Endothelial cell of umbilical vein (primary cell): ENCODE measurements around the gene TEX19. TPM values are rescaled to one million over a fixed set of nuclear protein-coding genes. Genes with fewer than 3 reads are reported as not detected.

Experiments
- BruUV-seq: library from RNA; stranded (reverse); fragments of 400-500 nt; replicated peaks from 2 replicates; lab custom pipeline; 2021; lab: Mats Ljungman, UMichigan
- CTCF ChIA-PET: fragments of 300-600, 350-600 bp; sonication (Branson Sonifier 250); formaldehyde crosslinking; loops from one replicate; lab custom pipeline; 2021; ENCODE audit warnings: antibody characterized with exemption, inconsistent platforms; lab: Charles Lee
- POLR2A ChIA-PET: fragments of 300-600, 350-600 bp; sonication (Branson Sonifier 250); formaldehyde crosslinking; loops from one replicate; lab custom pipeline; 2021; ENCODE audit warnings: antibody characterized with exemption, inconsistent platforms; lab: Charles Lee
- DNase-seq: peaks from one replicate; pipeline ENCODE4 v3.0.0-alpha.2; 2011; ENCODE audit warnings: low read depth, low spot score
- FAIRE-seq: peaks from 2 replicates; lab custom pipeline; 2011; peaks lifted over from hg19 to GRCh38; lab: Jason Lieb, UNC
- H2AFZ ChIP-seq: 2 replicates; pipeline ENCODE4 v1.6.0; 2012; ENCODE audit warnings: low read depth, low read length, control low read depth, inconsistent platforms
- H3K27ac ChIP-seq: 2 replicates; pipeline ENCODE4 v1.5.1; 2011; ENCODE audit warnings: low read depth, mild to moderate bottlenecking, control low read depth, low read length, moderate library complexity; ENCODE audit not compliant: insufficient read depth
- H3K27me3 ChIP-seq, 2 experiments: 2 replicates each; pipeline versions ENCODE4 v1.6.0 to v1.6.1; 2011; ENCODE audit warnings: low read length in 2 of 2, mixed read lengths in 1 of 2; ENCODE audit not compliant: control insufficient read depth in 2 of 2, insufficient read depth in 2 of 2
- H3K36me3 ChIP-seq, 2 experiments: 2 replicates in 1 of 2; 3 replicates in 1 of 2; pipeline ENCODE4 v1.5.1; 2011; ENCODE audit warnings: low read length in 2 of 2, mild to moderate bottlenecking in 1 of 2, moderate library complexity in 1 of 2; ENCODE audit not compliant: control insufficient read depth in 2 of 2, insufficient read depth in 2 of 2; ENCODE audit errors: extremely low read depth in 1 of 2
- H3K4me1 ChIP-seq: 3 replicates; pipeline ENCODE4 v1.5.1; 2011; ENCODE audit warnings: mild to moderate bottlenecking, low read length; ENCODE audit not compliant: control insufficient read depth, insufficient read depth; ENCODE audit errors: extremely low read depth
- H3K4me2 ChIP-seq: 2 replicates; pipeline ENCODE4 v1.6.1; 2011; ENCODE audit warnings: low read length, control low read depth, mixed read lengths; ENCODE audit not compliant: insufficient read depth
- H3K4me3 ChIP-seq, 3 experiments: fragments of 200-600 bp in 1 of 3; sonication (generic), shearing (Covaris generic) in 1 of 3; replicated peaks in 1 of 3; 2 replicates each; pipeline ENCODE4 v1.5.1; 2011 to 2016; ENCODE audit warnings: control low read depth in 3 of 3, low read length in 3 of 3, mild to moderate bottlenecking in 2 of 3, inconsistent platforms in 1 of 3, low read depth in 1 of 3, moderate library complexity in 1 of 3; ENCODE audit not compliant: insufficient read depth in 1 of 3
- H3K79me2 ChIP-seq: 2 replicates; pipeline ENCODE4 v1.6.0; 2012; ENCODE audit warnings: low read length, inconsistent platforms; ENCODE audit not compliant: control insufficient read depth, insufficient read depth
- H3K9ac ChIP-seq: replicated peaks from 2 replicates; pipeline ENCODE3; 2011; ENCODE audit warnings: low read length, control low read depth; ENCODE audit not compliant: insufficient read depth; ENCODE audit errors: extremely low read depth
- H3K9me1 ChIP-seq: replicated peaks from 3 replicates; pipeline ENCODE4 v1.6.0; 2011; ENCODE audit warnings: mild to moderate bottlenecking, low read length; ENCODE audit not compliant: control insufficient read depth, insufficient read depth; ENCODE audit errors: extremely low read depth
- H3K9me3 ChIP-seq: replicated peaks from 2 replicates; pipeline ENCODE4 v1.5.1; 2012; ENCODE audit warnings: low read length, inconsistent platforms; ENCODE audit not compliant: control insufficient read depth, insufficient read depth
- H4K20me1 ChIP-seq: replicated peaks from 2 replicates; pipeline ENCODE3; 2011; ENCODE audit warnings: mild to moderate bottlenecking, low read length; ENCODE audit not compliant: control insufficient read depth, insufficient read depth; ENCODE audit errors: extremely low read depth
- CTCF ChIP-seq, 2 donors: IDR thresholded peaks; 1 replicate in 1 of 2; 2 replicates in 1 of 2; pipeline ENCODE4 v1.5.1; 2011; ENCODE audit warnings: low read length in 2 of 2, mild to moderate bottlenecking in 2 of 2, moderate library complexity in 2 of 2, control low read depth in 1 of 2, inconsistent platforms in 1 of 2, low read depth in 1 of 2; ENCODE audit not compliant: insufficient read depth in 1 of 2; ENCODE audit errors: extremely low read depth in 1 of 2
- EZH2 ChIP-seq: IDR thresholded peaks from 2 replicates; pipeline ENCODE4 v1.6.1; 2012; ENCODE audit warnings: borderline replicate concordance, low read depth, mild to moderate bottlenecking, moderate library complexity, low read length, inconsistent platforms; ENCODE audit not compliant: severe bottlenecking
- FOS ChIP-seq: IDR thresholded peaks from 2 replicates; pipeline ENCODE4 v1.6.1; 2011; ENCODE audit warnings: mild to moderate bottlenecking, low read length, moderate library complexity, borderline replicate concordance; ENCODE audit not compliant: insufficient read depth
- GATA2 ChIP-seq: IDR thresholded peaks from 2 replicates; pipeline ENCODE4 v1.7.0; 2011; ENCODE audit warnings: low read depth, mild to moderate bottlenecking, moderate library complexity, mixed read lengths, low read length; ENCODE audit not compliant: insufficient read length, insufficient read depth
- JUN ChIP-seq: IDR thresholded peaks from 2 replicates; pipeline ENCODE4 v1.6.1; 2011; ENCODE audit warnings: borderline replicate concordance, low read depth; ENCODE audit not compliant: insufficient read length, insufficient read depth
- MAX ChIP-seq: IDR thresholded peaks from 2 replicates; pipeline ENCODE4 v1.6.1; 2011; ENCODE audit not compliant: insufficient read depth, insufficient read length
- MYC ChIP-seq: IDR thresholded peaks from one replicate; pipeline ENCODE4 v1.6.1; 2011; ENCODE audit warnings: mild to moderate bottlenecking, low read depth, low read length
- POLR2A ChIP-seq: IDR thresholded peaks from 2 replicates; pipeline ENCODE4 v1.6.1; 2012; ENCODE audit warnings: low read depth, mild to moderate bottlenecking, control low read depth, low read length
- POLR2AphosphoS5 ChIP-seq: IDR thresholded peaks from 2 replicates; pipeline ENCODE4 v1.6.1; 2012; ENCODE audit warnings: low read depth, mild to moderate bottlenecking, control low read depth, low read length, moderate library complexity; ENCODE audit not compliant: insufficient read depth
- dilution Hi-C: fragments of 300-500 bp; cut with MboI; formaldehyde crosslinking; loops from one replicate; pipeline ENCODE4 v1.15.0; 2019; ENCODE audit warnings: low sequenced_read_pairs; ENCODE audit not compliant: extremely low pct_ligation_motif_present
- intact Hi-C: fragments of 100-400 bp; cut with micrococcal nuclease; formaldehyde crosslinking; loops from one replicate; pipeline ENCODE4 v1.10.0; 2022
- polyA plus RNA-seq, 4 experiments: library from polyadenylated mRNA; depleted of rRNA in 3 of 4; stranded (reverse) in 3 of 4; unstranded in 1 of 4; fragments of >200 nt; gene quantifications; 2 replicates each; pipeline versions ENCODE4 v1.2.1 to v1.2.3, GENCODE V29; 2011 to 2012; ENCODE audit warnings: missing spikeins in 1 of 4
- total RNA-seq: library from RNA; stranded (reverse); gene quantifications from 2 replicates; pipeline ENCODE4 v1.2.3, GENCODE V29; 2021

The TEX19 gene
- total and polyA plus RNA-seq, 2 donors (not counting 3 experiments of a cell fraction or from before 2014, with no cell fraction given): 0.06 TPM; not detected in 1

GRCh38 chr17:82309656-82310570 lies 49.1 kb upstream of the TEX19 start:
- no peaks in the 10 kb centered on the region for H3K79me2 ChIP-seq
- no peak overlapping the region for H3K27ac ChIP-seq
- no peak overlapping the region for H2AFZ ChIP-seq
- ChIA-PET POLR2A (no interaction called here), CTCF (no interaction called here)
- no peaks in the 10 kb centered on the region for H3K4me1 ChIP-seq
- no peak for DNase-seq
- no peaks in the 10 kb centered on the region for H3K36me3 ChIP-seq
- no peak for FAIRE-seq
- H3K4me3 ChIP-seq: no peak overlapping the region
- BruUV-seq: no TSS peak
- H3K9me1 ChIP-seq: no peaks in the 10 kb centered on the region
- intact Hi-C loops: no loop called here
- dilution Hi-C loops: no loop called here
- no peak overlapping the region for H3K4me2 ChIP-seq
- no peaks in the 10 kb centered on the region for H3K9me3 ChIP-seq
- H3K9ac ChIP-seq: no peak overlapping the region
- TF ChIP-seq CTCF (IDR thresholded peaks at IDR 0.05; ENCODE audit: extremely low read depth in 1 of 2, insufficient read depth in 1 of 2, low read depth in 1 of 2, low read length in 2 of 2): no peak
- TF ChIP-seq JUN: no peak
- TF ChIP-seq POLR2AphosphoS5: no peak
- no peak for TF ChIP-seq MYC
- TF ChIP-seq EZH2: no peak
- no peak for TF ChIP-seq FOS
- TF ChIP-seq POLR2A: no peak
- no peak for TF ChIP-seq MAX
- no peak for TF ChIP-seq GATA2
- peaks cover 0 to 2% of the 10 kb centered on the region in 2 experiments for H3K27me3 ChIP-seq
- H4K20me1 ChIP-seq: no peaks in the 10 kb centered on the region
